Natural killer cell treated with Interleukin-12 subunit alpha and Interleukin-12 subunit beta and Interleukin-15 and Interleukin-18, amount 100 ng/mL, for 72 hours (primary cell): ENCODE measurements around the gene PIK3C2G. TPM values are rescaled to one million over a fixed set of nuclear protein-coding genes. Genes with fewer than 3 reads are reported as not detected.

Source experiments
- ATAC-seq, 2 donors: fragments of 150-1000 bp; cut with Tn5 transposase in 1 of 2; sonication (Bioruptor Pico), chemical (Tn5 transposase) in 1 of 2; 2 replicates each; pipeline ENCODE4 v1.10.0; 2021
- DNase-seq: peaks from one replicate; pipeline ENCODE4 v3.0.0; 2022; ENCODE audit warnings: low spot score
- H3K27ac Mint-ChIP-seq, 2 donors: 1 replicate in 1 of 2; 2 replicates in 1 of 2; pipeline ENCODE4 v1.8.0; 2022; ENCODE audit warnings: mixed read lengths in 2 of 2, mild to moderate bottlenecking in 1 of 2, moderate library complexity in 1 of 2
- H3K27me3 Mint-ChIP-seq, 2 donors: 1 replicate in 1 of 2; 2 replicates in 1 of 2; pipeline ENCODE4 v1.8.0; 2022; ENCODE audit warnings: mixed read lengths in 2 of 2
- H3K36me3 Mint-ChIP-seq: one replicate; pipeline ENCODE4 v1.8.0; 2022; ENCODE audit warnings: mixed read lengths
- H3K4me1 Mint-ChIP-seq, 2 donors: 1 replicate in 1 of 2; 2 replicates in 1 of 2; pipeline ENCODE4 v1.8.0; 2022; ENCODE audit warnings: low read depth in 2 of 2, mixed read lengths in 2 of 2, mild to moderate bottlenecking in 1 of 2
- H3K4me3 Mint-ChIP-seq: one replicate; pipeline ENCODE4 v1.8.0; 2022; ENCODE audit warnings: mixed read lengths
- H3K9me3 Mint-ChIP-seq: 2 replicates; pipeline ENCODE4 v1.8.0; 2022; ENCODE audit warnings: mixed read lengths
- total RNA-seq, 2 donors: library from RNA; stranded (reverse); gene quantifications; one replicate each; pipeline ENCODE4 v1.2.3, GENCODE V29; 2022

The PIK3C2G gene
- total RNA-seq, 2 donors from 2014 or later = not detected

GRCh38 chr12:18339633-18340032 is 78.3 kb downstream of the PIK3C2G start:
- DNase-seq (no peak), ATAC-seq (no peak)
- Mint-ChIP-seq H3K36me3 (no peaks in the 10 kb centered on the region), H3K4me1 (no peaks in the 10 kb centered on the region), H3K9me3 (peaks cover 3% of the 10 kb centered on the region), H3K27ac (no peak overlapping the region), H3K27me3 (no peaks in the 10 kb centered on the region), H3K4me3 (no peak overlapping the region)

DNA sequence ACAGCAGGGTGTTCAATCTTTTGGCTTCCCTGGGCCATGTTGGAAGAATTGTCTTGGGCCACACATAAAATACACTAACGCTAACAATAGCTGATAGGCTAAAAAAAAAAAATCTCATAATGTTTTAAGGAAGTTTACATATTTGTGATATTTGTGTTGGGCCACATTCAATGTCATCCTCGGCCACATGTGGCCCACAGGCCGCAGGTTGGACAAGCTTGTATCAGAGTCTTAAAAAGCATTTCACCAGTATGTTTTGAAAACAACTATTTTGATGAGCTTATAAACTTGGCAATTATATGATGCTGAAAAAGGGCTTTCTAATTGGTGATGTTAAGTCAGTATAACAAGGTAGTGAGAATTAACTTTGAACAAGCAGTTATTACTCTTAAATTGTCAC is 78.9 kb downstream of the PIK3C2G start:
- H3K9me3 Mint-ChIP-seq = peaks cover 3% of the 10 kb centered on the region
- H3K27me3 Mint-ChIP-seq = no peaks in the 10 kb centered on the region
- ATAC-seq = no peak
- no peaks in the 10 kb centered on the region for H3K36me3 Mint-ChIP-seq
- no peak overlapping the region for H3K27ac Mint-ChIP-seq
- no peak for DNase-seq
- H3K4me3 Mint-ChIP-seq = no peak overlapping the region
- H3K4me1 Mint-ChIP-seq = no peaks in the 10 kb centered on the region

DNA sequence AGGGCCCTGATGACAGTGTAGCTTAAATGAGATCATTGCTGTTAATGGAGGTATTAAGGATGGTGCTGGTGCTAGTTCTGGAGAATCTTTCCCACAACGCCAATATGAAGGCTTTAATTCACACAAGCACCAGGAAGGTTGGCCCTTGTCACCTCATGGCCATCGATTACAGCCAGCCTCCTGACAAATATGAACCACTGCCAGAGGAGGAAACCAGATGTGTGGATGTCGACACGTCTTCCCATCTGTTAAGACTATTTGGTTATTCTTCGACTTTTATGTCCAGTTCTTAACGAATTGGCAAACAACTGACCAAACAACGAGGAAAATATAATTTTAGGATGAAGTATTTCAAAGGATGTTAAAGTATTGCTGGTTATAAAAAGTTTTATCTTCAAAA is 79.5 kb downstream of the PIK3C2G start:
- ATAC-seq (no peak), DNase-seq (no peak)
- Mint-ChIP-seq H3K4me3 (no peak overlapping the region), H3K27ac (no peak overlapping the region), H3K4me1 (no peaks in the 10 kb centered on the region), H3K9me3 (peaks cover 3% of the 10 kb centered on the region), H3K27me3 (no peaks in the 10 kb centered on the region), H3K36me3 (no peaks in the 10 kb centered on the region)

DNA sequence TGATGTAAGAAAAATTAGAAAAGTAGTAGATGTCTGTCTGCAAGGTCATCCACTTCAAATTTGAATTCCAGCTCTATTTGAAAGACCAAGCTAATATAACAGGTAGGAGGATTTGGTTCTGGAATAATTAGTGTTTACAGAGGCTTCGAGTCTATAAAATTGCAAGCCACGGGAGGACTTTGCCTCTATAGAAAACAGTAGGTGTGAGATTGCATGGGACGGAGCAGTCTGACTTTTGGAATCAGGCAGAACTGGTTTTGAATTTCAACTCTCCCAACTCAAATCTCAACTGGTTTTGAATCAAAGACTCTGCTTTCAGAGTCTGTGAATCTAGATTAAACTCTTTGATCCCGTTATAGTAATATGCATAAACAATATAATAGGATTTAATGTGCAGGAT is 82.4 kb downstream of the PIK3C2G start:
- H3K36me3 Mint-ChIP-seq = no peaks in the 10 kb centered on the region
- no peak for ATAC-seq
- H3K4me3 Mint-ChIP-seq = no peak overlapping the region
- H3K27me3 Mint-ChIP-seq = no peaks in the 10 kb centered on the region
- H3K4me1 Mint-ChIP-seq = no peaks in the 10 kb centered on the region
- no peak overlapping the region for H3K27ac Mint-ChIP-seq
- DNase-seq = no peak
- H3K9me3 Mint-ChIP-seq = no peaks in the 10 kb centered on the region

DNA sequence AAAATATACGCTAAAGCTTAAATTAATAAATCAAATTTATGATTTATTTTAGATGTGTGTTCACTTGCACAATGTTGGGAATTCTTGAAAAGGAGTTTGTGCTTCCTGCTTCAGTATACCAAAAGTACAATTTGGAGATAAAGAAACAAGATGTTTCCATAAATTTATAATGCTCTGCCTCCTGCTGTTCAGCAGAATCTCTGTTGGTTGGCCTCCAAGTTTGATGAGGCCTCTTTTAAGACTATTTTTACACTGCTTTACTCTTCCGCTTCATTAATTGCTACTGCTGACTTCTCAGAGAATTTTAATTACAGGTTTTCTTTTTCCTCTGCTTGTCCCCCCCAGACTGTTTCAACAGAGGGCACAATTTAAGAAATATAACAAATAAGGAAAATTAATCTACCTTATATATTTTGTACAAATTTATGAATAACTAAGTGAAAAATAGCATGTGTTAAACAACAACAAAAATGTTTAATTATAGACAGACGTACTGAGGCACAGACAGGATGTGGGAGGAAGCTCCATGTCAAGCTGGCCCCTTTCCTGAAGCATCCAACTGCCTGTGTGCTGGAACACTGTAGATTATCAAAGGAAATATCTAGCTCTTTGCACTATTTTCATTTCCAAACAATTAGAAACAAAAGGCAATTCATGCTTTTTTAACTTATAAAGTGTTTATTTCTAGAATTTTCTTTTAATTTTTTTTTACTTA is 83.9 kb downstream of the PIK3C2G start:
- no peak overlapping the region for H3K27ac Mint-ChIP-seq
- ATAC-seq (no peak), DNase-seq (no peak)
- no peak overlapping the region for H3K4me3 Mint-ChIP-seq
- H3K9me3 Mint-ChIP-seq = peaks cover 4% of the 10 kb centered on the region
- no peaks in the 10 kb centered on the region for H3K4me1 Mint-ChIP-seq
- no peaks in the 10 kb centered on the region for H3K27me3 Mint-ChIP-seq
- no peaks in the 10 kb centered on the region for H3K36me3 Mint-ChIP-seq

- H3K9me3 Mint-ChIP-seq = peaks cover 4% of the 10 kb centered on the region
- H3K4me1 Mint-ChIP-seq = no peaks in the 10 kb centered on the region
- no peaks in the 10 kb centered on the region for H3K27me3 Mint-ChIP-seq
- no peak overlapping the region for H3K27ac Mint-ChIP-seq
- ATAC-seq (no peak), DNase-seq (no peak)
- no peaks in the 10 kb centered on the region for H3K36me3 Mint-ChIP-seq
- no peak overlapping the region for H3K4me3 Mint-ChIP-seq
Measured at GRCh38 chr12:18352312-18352711, 91.0 kb downstream of the PIK3C2G start.

- DNase-seq (no peak), ATAC-seq (no peak)
- Mint-ChIP-seq H3K9me3 (peaks cover 8% of the 10 kb centered on the region), H3K36me3 (no peaks in the 10 kb centered on the region), H3K4me1 (no peaks in the 10 kb centered on the region), H3K27me3 (no peaks in the 10 kb centered on the region), H3K27ac (no peak overlapping the region), H3K4me3 (no peak overlapping the region)
Measured at GRCh38 chr12:18355429-18355828, 94.1 kb downstream of the PIK3C2G start.

- no peaks in the 10 kb centered on the region for H3K4me1 Mint-ChIP-seq
- H3K9me3 Mint-ChIP-seq = peaks cover 12% of the 10 kb centered on the region
- H3K27ac Mint-ChIP-seq = no peak overlapping the region
- no peaks in the 10 kb centered on the region for H3K27me3 Mint-ChIP-seq
- H3K4me3 Mint-ChIP-seq = no peak overlapping the region
- DNase-seq = no peak
- no peak for ATAC-seq
- peaks cover 6% of the 10 kb centered on the region for H3K36me3 Mint-ChIP-seq
Measured at GRCh38 chr12:18358077-18358476, 96.8 kb downstream of the PIK3C2G start.

DNA sequence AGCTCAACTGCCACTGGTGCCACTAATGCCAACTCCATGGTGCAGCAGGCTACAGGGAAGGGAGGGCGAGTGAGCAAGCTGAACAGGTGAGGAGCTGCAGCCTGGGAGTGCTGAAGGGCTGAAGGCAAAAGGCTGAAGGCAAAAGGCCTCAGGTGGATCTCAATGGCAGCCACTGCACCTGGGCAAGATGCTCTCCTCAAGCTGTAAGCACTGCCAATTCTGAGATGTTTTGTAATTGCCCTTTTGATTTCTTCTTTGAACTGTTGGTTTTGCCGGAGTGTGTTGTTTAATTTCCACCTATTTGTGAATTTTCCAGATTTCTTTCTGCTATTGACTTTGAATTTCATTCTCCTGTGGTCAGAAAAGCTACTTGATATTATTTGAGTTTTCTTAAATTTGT is 97.6 kb downstream of the PIK3C2G start:
- H3K27ac Mint-ChIP-seq = no peak overlapping the region
- H3K4me3 Mint-ChIP-seq = no peak overlapping the region
- peaks cover 6% of the 10 kb centered on the region for H3K36me3 Mint-ChIP-seq
- DNase-seq = no peak
- H3K4me1 Mint-ChIP-seq = no peaks in the 10 kb centered on the region
- peaks cover 18% of the 10 kb centered on the region for H3K9me3 Mint-ChIP-seq
- no peak for ATAC-seq
- H3K27me3 Mint-ChIP-seq = no peaks in the 10 kb centered on the region

DNA sequence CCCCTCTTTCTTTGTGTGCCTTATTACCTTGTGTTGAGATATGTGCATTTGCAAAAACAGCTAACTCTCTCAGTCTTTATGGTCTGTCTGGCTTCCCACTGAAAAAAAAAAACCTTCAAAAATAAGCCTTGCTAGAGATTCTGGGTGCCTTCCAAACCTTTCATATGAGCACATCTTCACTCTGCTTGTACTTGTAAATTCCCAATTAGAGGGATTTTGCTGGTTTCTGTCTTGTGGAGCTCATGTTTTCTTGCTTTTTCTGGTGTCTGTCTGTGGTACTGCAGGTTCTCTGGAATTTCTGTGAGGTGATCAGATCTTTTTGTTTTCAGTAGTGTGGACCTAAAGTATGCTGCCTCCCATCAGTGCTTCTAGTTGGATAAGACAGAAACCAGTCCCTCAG is 100.1 kb downstream of the PIK3C2G start:
- no peak for ATAC-seq
- Mint-ChIP-seq H3K9me3 (peaks cover 24% of the 10 kb centered on the region), H3K27ac (no peak overlapping the region), H3K4me1 (no peaks in the 10 kb centered on the region), H3K4me3 (no peak overlapping the region), H3K27me3 (no peaks in the 10 kb centered on the region), H3K36me3 (peaks cover 6% of the 10 kb centered on the region)
- no peak for DNase-seq

DNA sequence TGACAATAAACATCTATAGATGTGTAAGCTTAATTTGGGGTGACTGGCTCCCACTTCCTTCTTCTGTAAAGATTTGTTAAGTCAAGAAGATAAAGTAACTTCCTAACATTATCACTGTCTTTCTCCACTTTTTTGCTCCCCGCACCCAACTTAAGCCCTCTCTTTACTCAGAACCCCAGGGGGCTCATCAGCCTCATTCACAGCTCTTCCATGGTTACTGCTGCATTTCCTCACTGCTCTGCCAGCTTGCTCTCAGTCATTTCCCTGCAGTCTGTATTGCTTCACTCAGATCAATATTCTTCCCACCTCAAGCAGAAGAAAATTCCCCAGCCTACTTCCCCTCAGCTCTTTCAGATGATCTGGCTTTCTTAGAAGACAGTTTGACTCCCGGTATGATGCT is 102.0 kb downstream of the PIK3C2G start:
- Mint-ChIP-seq H3K27me3 (no peaks in the 10 kb centered on the region), H3K4me3 (no peak overlapping the region), H3K4me1 (no peaks in the 10 kb centered on the region), H3K36me3 (peaks cover 6% of the 10 kb centered on the region), H3K9me3 (peaks cover 22% of the 10 kb centered on the region), H3K27ac (no peak overlapping the region)
- ATAC-seq (no peak), DNase-seq (no peak)

DNA sequence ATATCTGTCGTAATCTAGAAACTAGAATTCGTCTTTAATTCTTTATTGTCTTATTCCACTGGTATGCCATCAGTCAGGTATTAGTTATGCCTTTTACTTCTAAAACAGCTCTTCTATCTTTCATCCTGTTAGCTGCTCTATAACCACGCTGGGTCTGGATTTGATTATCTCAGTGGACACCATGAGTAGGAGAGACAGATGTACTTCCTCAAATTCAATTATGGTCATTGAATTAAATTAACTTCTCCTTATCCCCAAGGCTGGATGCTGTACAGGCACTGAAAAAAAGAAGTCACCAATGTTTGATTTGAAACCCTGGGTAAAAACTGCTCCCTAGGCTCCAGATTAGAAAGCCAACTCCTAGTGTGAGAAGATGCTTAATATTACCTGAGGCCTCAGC is 107.3 kb downstream of the PIK3C2G start:
- Mint-ChIP-seq H3K4me1 (no peaks in the 10 kb centered on the region), H3K9me3 (peaks cover 21% of the 10 kb centered on the region), H3K27ac (no peak overlapping the region), H3K36me3 (no peaks in the 10 kb centered on the region), H3K27me3 (no peaks in the 10 kb centered on the region), H3K4me3 (no peak overlapping the region)
- DNase-seq (no peak), ATAC-seq (no peak)

DNA sequence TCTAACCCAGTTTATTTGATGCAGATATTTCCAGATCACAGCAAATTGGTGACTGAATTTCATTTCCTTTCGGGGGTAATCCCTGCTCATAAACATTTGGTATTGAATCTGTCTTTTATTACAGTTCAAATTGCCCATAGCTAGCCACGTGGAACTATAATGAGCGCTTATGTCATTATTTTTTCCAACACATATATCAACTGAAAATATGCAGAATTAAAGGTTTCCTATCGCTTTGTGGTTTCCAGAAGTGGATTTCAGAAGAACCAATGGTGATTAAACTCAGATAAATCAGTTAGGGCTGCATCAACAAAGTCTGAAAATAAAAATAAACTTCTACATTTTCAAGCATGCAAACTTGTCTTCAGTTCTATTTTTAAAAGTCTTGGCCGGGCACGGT is 111.9 kb downstream of the PIK3C2G start:
- H3K27ac Mint-ChIP-seq = no peak overlapping the region
- peaks cover 25% of the 10 kb centered on the region for H3K9me3 Mint-ChIP-seq
- no peak overlapping the region for H3K4me3 Mint-ChIP-seq
- no peaks in the 10 kb centered on the region for H3K4me1 Mint-ChIP-seq
- no peaks in the 10 kb centered on the region for H3K27me3 Mint-ChIP-seq
- no peak for ATAC-seq
- peaks cover 4% of the 10 kb centered on the region for H3K36me3 Mint-ChIP-seq
- no peak for DNase-seq

DNA sequence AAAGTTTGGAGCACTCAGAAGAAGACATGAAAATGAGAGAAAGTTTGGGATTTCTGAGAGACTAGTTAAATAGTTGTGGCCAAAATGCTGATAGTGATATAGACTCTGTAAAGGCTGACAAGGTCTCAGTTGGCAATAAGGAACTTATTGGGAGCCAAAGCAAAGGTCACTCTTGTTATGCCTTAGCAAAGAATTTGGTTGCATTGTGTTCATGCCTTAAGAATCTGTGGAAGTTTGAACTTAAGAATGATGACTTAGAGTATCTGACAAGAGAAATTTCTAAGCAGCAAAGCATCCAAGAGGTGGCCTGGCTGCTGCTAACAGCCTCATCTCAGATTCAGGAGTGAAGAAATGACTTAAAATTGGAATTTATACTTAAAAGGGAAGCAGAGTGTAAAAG is 113.8 kb downstream of the PIK3C2G start:
- Mint-ChIP-seq H3K36me3 (peaks cover 4% of the 10 kb centered on the region), H3K27me3 (no peaks in the 10 kb centered on the region)

DNA sequence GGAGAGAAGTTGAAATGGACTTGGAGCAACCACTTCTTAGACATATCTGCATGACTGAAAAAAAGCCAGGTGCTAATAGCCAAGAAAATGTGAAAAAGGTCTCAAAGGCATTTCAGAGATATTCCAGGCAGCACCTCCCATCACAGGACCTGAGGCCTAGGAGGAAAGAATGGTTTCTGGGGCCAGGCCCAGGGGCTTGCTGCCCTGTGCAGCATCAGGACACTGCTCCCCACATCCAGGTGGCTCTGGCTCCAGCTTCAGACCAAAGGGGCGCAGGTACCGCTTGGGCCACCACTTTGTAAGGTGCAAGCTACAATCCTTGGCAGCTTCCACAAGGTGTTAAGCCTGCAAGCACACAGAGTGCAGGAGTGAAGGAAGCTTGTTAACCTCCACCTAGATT is 114.3 kb downstream of the PIK3C2G start:
- ATAC-seq (no peak), DNase-seq (no peak)
- H3K9me3 Mint-ChIP-seq = peaks cover 18% of the 10 kb centered on the region
- no peak overlapping the region for H3K4me3 Mint-ChIP-seq
- peaks cover 4% of the 10 kb centered on the region for H3K36me3 Mint-ChIP-seq
- H3K27ac Mint-ChIP-seq = no peak overlapping the region
- H3K27me3 Mint-ChIP-seq = no peaks in the 10 kb centered on the region
- H3K4me1 Mint-ChIP-seq = no peaks in the 10 kb centered on the region

More for the DNA sequence above, 113.8 kb downstream of the PIK3C2G start:
- no peak for ATAC-seq
- Mint-ChIP-seq H3K27ac (no peak overlapping the region), H3K4me3 (no peak overlapping the region), H3K4me1 (no peaks in the 10 kb centered on the region), H3K9me3 (peaks cover 19% of the 10 kb centered on the region)
- DNase-seq = no peak
